LoVo (cell line): Measurements from ENCODE around the gene VSTM2A.
"Not testable (repeated sequence)": the region's sequence is repeated elsewhere in the genome, so short reads cannot be mapped to it uniquely, and the experiment has no call there.

Experiments used
- DNase-seq: peaks from one replicate; pipeline ENCODE4 v3.0.0-alpha.2; 2016; ENCODE audit warnings: low spot score

The VSTM2A gene

GRCh38 chr7:54541669-54542625 is at the start of gene VSTM2A:
VSTM2A (plus strand) TSS chr7:54542375; CDS start chr7:54542731, 356 bp downstream.
- DNase-seq = no peak

- not testable (repeated sequence) for DNase-seq
These were observed 37.6 kb upstream of the VSTM2A start for GRCh38 chr7:54504531-54504930.

GRCh38 chr7:54529568-54529967 is 12.6 kb upstream of the VSTM2A start:
- DNase-seq = no peak

GRCh38 chr7:54538122-54538521 is 4.1 kb upstream of the VSTM2A start:
- DNase-seq = no peak

- peak; percentile 9 for DNase-seq
These were observed 895 bp downstream of the VSTM2A start for GRCh38 chr7:54543051-54543488.

GRCh38 chr7:54544149-54544526 is 2.0 kb downstream of the VSTM2A start:
- no peak for DNase-seq

- no peak for DNase-seq
These were observed 2.5 kb downstream of the VSTM2A start for GRCh38 chr7:54544527-54545240.

GRCh38 chr7:54545241-54545563 is 3.0 kb downstream of the VSTM2A start:
- DNase-seq = no peak

- no peak for DNase-seq
These were observed 4.2 kb downstream of the VSTM2A start for GRCh38 chr7:54546081-54546985.

- no peak for DNase-seq
These were observed 4.8 kb downstream of the VSTM2A start for GRCh38 chr7:54546986-54547314.

GRCh38 chr7:54550471-54550870 is 8.3 kb downstream of the VSTM2A start:
- no peak for DNase-seq

GRCh38 chr7:54556121-54556520 is 13.9 kb downstream of the VSTM2A start:
- no peak for DNase-seq

- DNase-seq = no peak
These were observed 17.2 kb downstream of the VSTM2A start for GRCh38 chr7:54559401-54559800.

GRCh38 chr7:54560198-54560597 is 18.0 kb downstream of the VSTM2A start:
- no peak for DNase-seq

GRCh38 chr7:54560723-54561122 is 18.5 kb downstream of the VSTM2A start:
- DNase-seq = peak; percentile 20

GRCh38 chr7:54563329-54563916 is 21.2 kb downstream of the VSTM2A start:
- DNase-seq = no peak

GRCh38 chr7:54565432-54565831 is 23.3 kb downstream of the VSTM2A start:
- DNase-seq = no peak

GRCh38 chr7:54581511-54581910 is 39.3 kb downstream of the VSTM2A start:
- DNase-seq = no peak

- no peak for DNase-seq
These were observed 49.5 kb downstream of the VSTM2A start for GRCh38 chr7:54591404-54592386.

- DNase-seq = no peak
These were observed 54.6 kb downstream of the VSTM2A start for GRCh38 chr7:54596747-54597146.

GRCh38 chr7:54615537-54615936 is 73.4 kb downstream of the VSTM2A start:
- no peak for DNase-seq
